HEK293T (cell line): Measurements from ENCODE around the gene GRIP1.

Experiments used
- CTCF ChIA-PET: fragments of 350-600 bp; formaldehyde crosslinking; extraction: SDS; loops from one replicate; lab custom pipeline; 2021; ENCODE audit warnings: antibody characterized with exemption, inconsistent platforms; lab: Yijun Ruan, JAX
- POLR2A ChIA-PET: fragments of 350-600 bp; formaldehyde crosslinking; extraction: SDS; loops from one replicate; lab custom pipeline; 2020; ENCODE audit warnings: antibody characterized with exemption, inconsistent platforms; lab: Yijun Ruan, JAX
- DNase-seq: peaks from one replicate; pipeline ENCODE4 v3.0.0; 2012; ENCODE audit warnings: mixed read lengths; ENCODE audit errors: extremely low spot score
- ARNT ChIP-seq: fragments of 450-650 bp; IDR thresholded peaks from 2 replicates; pipeline ENCODE4 v1.6.1; 2017; ENCODE audit warnings: mild to moderate bottlenecking
- BHLHE40 ChIP-seq: fragments of 450-650 bp; IDR thresholded peaks from 2 replicates; pipeline ENCODE4 v1.6.1; 2016; ENCODE audit warnings: mild to moderate bottlenecking, moderate library complexity, borderline replicate concordance
- CTBP1 ChIP-seq: fragments of 450-650 bp; IDR thresholded peaks from 2 replicates; pipeline ENCODE4 v1.6.1; 2016; ENCODE audit warnings: borderline replicate concordance
- ELF4 ChIP-seq: fragments of 450-650 bp; IDR thresholded peaks from 2 replicates; pipeline ENCODE4 v1.6.1; 2017; ENCODE audit warnings: antibody characterized with exemption
- FOXA1 ChIP-seq: fragments of 450-650 bp; IDR thresholded peaks from 2 replicates; pipeline ENCODE4 v1.6.1; 2016; ENCODE audit warnings: mild to moderate bottlenecking
- FOXK2 ChIP-seq: fragments of 450-650 bp; IDR thresholded peaks from 2 replicates; pipeline ENCODE4 v1.6.1; 2016; ENCODE audit warnings: mild to moderate bottlenecking
- FOXM1 ChIP-seq: fragments of 450-650 bp; IDR thresholded peaks from 2 replicates; pipeline ENCODE4 v1.6.1; 2017; ENCODE audit warnings: mild to moderate bottlenecking, borderline replicate concordance
- HDGF ChIP-seq: fragments of 450-650 bp; IDR thresholded peaks from 2 replicates; pipeline ENCODE4 v1.6.1; 2017; ENCODE audit warnings: antibody characterized with exemption, borderline replicate concordance
- L3MBTL2 ChIP-seq: fragments of 450-650 bp; conservative IDR thresholded peaks from 2 replicates; pipeline ENCODE4 v1.6.1; 2016; ENCODE audit warnings: mild to moderate bottlenecking
- LEF1 ChIP-seq: fragments of 450-650 bp; IDR thresholded peaks from 2 replicates; pipeline ENCODE4 v1.6.1; 2017; ENCODE audit warnings: mild to moderate bottlenecking, borderline replicate concordance
- NFRKB ChIP-seq: fragments of 450-650 bp; IDR thresholded peaks from 2 replicates; pipeline ENCODE4 v1.6.1; 2016; ENCODE audit warnings: mild to moderate bottlenecking, moderate library complexity
- PKNOX1 ChIP-seq: fragments of 450-650 bp; IDR thresholded peaks from 2 replicates; pipeline ENCODE4 v1.6.1; 2016
- SP1 ChIP-seq: fragments of 450-650 bp; IDR thresholded peaks from 2 replicates; pipeline ENCODE4 v1.6.1; 2017
- SUZ12 ChIP-seq: fragments of 450-650 bp; IDR thresholded peaks from 2 replicates; pipeline ENCODE4 v1.6.1; 2016; ENCODE audit warnings: mild to moderate bottlenecking
- TARDBP ChIP-seq: fragments of 450-650 bp; IDR thresholded peaks from 2 replicates; pipeline ENCODE4 v1.6.1; 2016
- ZNF384 ChIP-seq: fragments of 450-650 bp; IDR thresholded peaks from 2 replicates; pipeline ENCODE4 v1.6.1; 2016

GRIP1 gene, protein sequence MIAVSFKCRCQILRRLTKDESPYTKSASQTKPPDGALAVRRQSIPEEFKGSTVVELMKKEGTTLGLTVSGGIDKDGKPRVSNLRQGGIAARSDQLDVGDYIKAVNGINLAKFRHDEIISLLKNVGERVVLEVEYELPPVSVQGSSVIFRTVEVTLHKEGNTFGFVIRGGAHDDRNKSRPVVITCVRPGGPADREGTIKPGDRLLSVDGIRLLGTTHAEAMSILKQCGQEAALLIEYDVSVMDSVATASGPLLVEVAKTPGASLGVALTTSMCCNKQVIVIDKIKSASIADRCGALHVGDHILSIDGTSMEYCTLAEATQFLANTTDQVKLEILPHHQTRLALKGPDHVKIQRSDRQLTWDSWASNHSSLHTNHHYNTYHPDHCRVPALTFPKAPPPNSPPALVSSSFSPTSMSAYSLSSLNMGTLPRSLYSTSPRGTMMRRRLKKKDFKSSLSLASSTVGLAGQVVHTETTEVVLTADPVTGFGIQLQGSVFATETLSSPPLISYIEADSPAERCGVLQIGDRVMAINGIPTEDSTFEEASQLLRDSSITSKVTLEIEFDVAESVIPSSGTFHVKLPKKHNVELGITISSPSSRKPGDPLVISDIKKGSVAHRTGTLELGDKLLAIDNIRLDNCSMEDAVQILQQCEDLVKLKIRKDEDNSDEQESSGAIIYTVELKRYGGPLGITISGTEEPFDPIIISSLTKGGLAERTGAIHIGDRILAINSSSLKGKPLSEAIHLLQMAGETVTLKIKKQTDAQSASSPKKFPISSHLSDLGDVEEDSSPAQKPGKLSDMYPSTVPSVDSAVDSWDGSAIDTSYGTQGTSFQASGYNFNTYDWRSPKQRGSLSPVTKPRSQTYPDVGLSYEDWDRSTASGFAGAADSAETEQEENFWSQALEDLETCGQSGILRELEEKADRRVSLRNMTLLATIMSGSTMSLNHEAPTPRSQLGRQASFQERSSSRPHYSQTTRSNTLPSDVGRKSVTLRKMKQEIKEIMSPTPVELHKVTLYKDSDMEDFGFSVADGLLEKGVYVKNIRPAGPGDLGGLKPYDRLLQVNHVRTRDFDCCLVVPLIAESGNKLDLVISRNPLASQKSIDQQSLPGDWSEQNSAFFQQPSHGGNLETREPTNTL

GRCh38 chr12:66678338-66679275 lies at the start of gene GRIP1:
GRIP1 (minus strand) TSS chr12:66679076; CDS start chr12:66678904, 172 bp downstream.
- DNase-seq: peak; percentile 28
- CTCF ChIA-PET: interaction anchor here (0.6 kb wide), 1 partner anchor 66 kb away, joined by 3 read pairs; no protein-coding TSS in a partner anchor
- POLR2A ChIA-PET: no interaction called here
- TF ChIP-seq PKNOX1 (peak; percentile 17; the same call in 1 of the 2 replicates), ELF4 (no peak)

GRCh38 chr12:66726556-66726955 lies 47.7 kb upstream of the GRIP1 start:
- CTCF ChIA-PET: interaction anchor here (0.7 kb wide), 1 partner anchor 18 kb away, joined by 3 read pairs; no protein-coding TSS in a partner anchor
- POLR2A ChIA-PET: interaction anchor here (1.2 kb wide), 1 partner anchor 542 kb away, joined by 4 read pairs; no protein-coding TSS in a partner anchor
- TF ChIP-seq SUZ12 (no peak), FOXK2 (no peak), PKNOX1 (no peak), HDGF (no peak), ELF4 (no peak), BHLHE40 (no peak), CTBP1 (no peak), SP1 (no peak), FOXA1 (no peak)
- no peak for DNase-seq

DNA sequence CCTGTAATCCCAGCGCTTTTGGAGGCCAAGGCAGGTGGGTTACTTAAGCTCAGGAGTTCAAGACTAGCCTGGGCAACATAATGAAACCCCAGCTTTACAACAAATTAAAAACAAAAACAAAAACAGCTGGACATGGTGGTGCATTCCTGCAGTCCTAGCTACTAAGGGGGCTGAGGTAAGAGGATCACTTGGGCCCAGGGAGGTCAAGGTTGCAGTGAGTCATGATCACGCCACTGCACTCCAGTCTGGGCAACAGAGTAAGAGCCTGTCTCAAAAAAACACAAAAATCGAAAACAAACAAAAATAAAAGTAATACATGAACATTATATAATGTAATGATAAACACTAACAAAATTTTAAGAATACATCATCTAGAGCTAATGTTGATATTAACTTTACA lies 46.2 kb upstream of the GRIP1 start:
- POLR2A ChIA-PET: no interaction called here
- no peak for DNase-seq
- CTCF ChIA-PET: interaction anchor here (0.6 to 0.7 kb wide), 2 partner anchors 29 to 115 kb away, joined by 3 to 4 read pairs; no protein-coding TSS in a partner anchor
- TF ChIP-seq SP1: no peak
- no peak for TF ChIP-seq BHLHE40
- no peak for TF ChIP-seq ZNF384
- TF ChIP-seq FOXK2: no peak
- TF ChIP-seq SUZ12: no peak
- no peak for TF ChIP-seq NFRKB
- TF ChIP-seq L3MBTL2: no peak
- TF ChIP-seq FOXA1: no peak
- TF ChIP-seq LEF1: no peak
- TF ChIP-seq PKNOX1: no peak
- no peak for TF ChIP-seq TARDBP
- no peak for TF ChIP-seq ARNT
- TF ChIP-seq HDGF: no peak
- no peak for TF ChIP-seq FOXM1
- TF ChIP-seq CTBP1: no peak

GRCh38 chr12:66724616-66725015 lies 45.7 kb upstream of the GRIP1 start:
- ChIA-PET CTCF (interaction anchor here (0.7 kb wide), 1 partner anchor 116 kb away, joined by 3 read pairs; no protein-coding TSS in a partner anchor), POLR2A (no interaction called here)
- TF ChIP-seq L3MBTL2 (no peak), SP1 (no peak), FOXA1 (no peak), FOXK2 (no peak), HDGF (no peak), SUZ12 (no peak), TARDBP (no peak), FOXM1 (no peak), CTBP1 (no peak), LEF1 (no peak), ZNF384 (no peak), ELF4 (no peak), PKNOX1 (no peak)
- no peak for DNase-seq
